Hepatocyte (in vitro differentiated cells): ENCODE results near the gene RADIL.

Experiments used
- EZH2 ChIP-seq: fragments of 200-600 bp; sonication (generic); IDR thresholded peaks from 2 replicates; pipeline ENCODE4 v1.6.1; 2016; ENCODE audit warnings: antibody characterized with exemption, mild to moderate bottlenecking, borderline replicate concordance
- TF ChIP-seq, protein P1 (sequence below): fragments of 200-600 bp; sonication (generic); IDR thresholded peaks from 2 replicates; pipeline ENCODE4 v1.5.1; 2016; ENCODE audit warnings: antibody characterized with exemption, mild to moderate bottlenecking; ENCODE audit not compliant: poor library complexity

DNA sequence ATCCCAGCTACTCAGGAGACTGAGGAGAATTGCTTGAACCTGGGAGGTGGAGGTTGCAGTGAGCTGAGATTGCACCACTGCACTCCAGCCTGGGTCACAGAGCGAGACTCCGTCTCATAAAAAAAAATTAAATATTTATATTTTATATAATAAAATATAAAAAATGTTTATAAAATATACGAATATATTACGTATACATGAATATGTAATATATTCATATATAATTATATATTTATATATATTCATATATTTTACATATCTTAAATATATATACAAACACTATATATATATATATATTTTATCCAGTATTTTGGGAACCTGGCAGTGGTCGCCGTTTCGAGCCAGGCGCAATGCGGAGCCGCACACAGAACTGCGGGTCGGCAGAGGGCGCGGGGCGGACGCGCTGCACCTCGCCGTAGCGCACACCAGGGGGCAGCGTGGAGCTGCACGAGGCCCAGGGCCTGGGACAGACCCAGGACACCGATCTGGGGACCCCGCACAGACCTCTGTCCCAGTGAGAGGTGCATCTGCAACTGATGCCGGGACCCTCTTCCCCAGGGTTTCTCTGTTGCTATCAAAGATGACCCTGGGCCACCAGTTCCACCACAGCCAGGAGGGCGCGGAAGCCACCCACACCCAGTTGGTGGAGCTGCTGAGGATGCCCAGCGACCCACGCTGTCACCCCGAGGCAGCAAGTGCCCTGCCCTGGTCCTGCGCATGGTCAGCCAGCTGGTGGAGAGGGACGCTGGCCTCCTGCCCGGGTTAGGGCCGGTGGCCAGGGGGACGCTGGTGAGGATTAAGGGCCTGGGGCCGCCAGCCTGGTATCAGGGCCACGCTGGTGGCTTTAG, 85.4 kb downstream of the RADIL start:
- TF ChIP-seq, protein P1, sequence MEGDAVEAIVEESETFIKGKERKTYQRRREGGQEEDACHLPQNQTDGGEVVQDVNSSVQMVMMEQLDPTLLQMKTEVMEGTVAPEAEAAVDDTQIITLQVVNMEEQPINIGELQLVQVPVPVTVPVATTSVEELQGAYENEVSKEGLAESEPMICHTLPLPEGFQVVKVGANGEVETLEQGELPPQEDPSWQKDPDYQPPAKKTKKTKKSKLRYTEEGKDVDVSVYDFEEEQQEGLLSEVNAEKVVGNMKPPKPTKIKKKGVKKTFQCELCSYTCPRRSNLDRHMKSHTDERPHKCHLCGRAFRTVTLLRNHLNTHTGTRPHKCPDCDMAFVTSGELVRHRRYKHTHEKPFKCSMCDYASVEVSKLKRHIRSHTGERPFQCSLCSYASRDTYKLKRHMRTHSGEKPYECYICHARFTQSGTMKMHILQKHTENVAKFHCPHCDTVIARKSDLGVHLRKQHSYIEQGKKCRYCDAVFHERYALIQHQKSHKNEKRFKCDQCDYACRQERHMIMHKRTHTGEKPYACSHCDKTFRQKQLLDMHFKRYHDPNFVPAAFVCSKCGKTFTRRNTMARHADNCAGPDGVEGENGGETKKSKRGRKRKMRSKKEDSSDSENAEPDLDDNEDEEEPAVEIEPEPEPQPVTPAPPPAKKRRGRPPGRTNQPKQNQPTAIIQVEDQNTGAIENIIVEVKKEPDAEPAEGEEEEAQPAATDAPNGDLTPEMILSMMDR: peak; percentile 86
- no peak for TF ChIP-seq EZH2
